Keratinocyte (primary cell): ENCODE data around the gene NUDT14. TPM values are rescaled to one million over a fixed set of nuclear protein-coding genes. Genes with fewer than 3 reads are reported as not detected.

ENCODE experiments used
- DNase-seq: peaks from one replicate; pipeline ENCODE4 v3.0.0-alpha.2; 2011; ENCODE audit warnings: low read depth, missing footprints, low spot score
- FAIRE-seq: peaks from 2 replicates; lab custom pipeline; 2011; peaks lifted over from hg19 to GRCh38; lab: Jason Lieb, UNC
- H2AFZ ChIP-seq: 2 replicates; pipeline ENCODE4 v1.6.0; 2012; ENCODE audit warnings: low read length, control low read depth, inconsistent platforms; ENCODE audit not compliant: control insufficient read depth
- H3K27ac ChIP-seq: 2 replicates; pipeline ENCODE4 v1.5.1; 2011; ENCODE audit warnings: low read length; ENCODE audit not compliant: control insufficient read depth, insufficient read depth
- H3K27me3 ChIP-seq: 3 replicates; pipeline ENCODE4 v1.6.0; 2011; ENCODE audit warnings: low read length; ENCODE audit not compliant: control insufficient read depth, insufficient read depth; ENCODE audit errors: extremely low read depth
- H3K36me3 ChIP-seq, 2 experiments: 2 replicates in 1 of 2; 3 replicates in 1 of 2; pipeline ENCODE4 v1.5.1; 2011; ENCODE audit warnings: low read length in 2 of 2, mild to moderate bottlenecking in 1 of 2; ENCODE audit not compliant: control insufficient read depth in 2 of 2, insufficient read depth in 2 of 2; ENCODE audit errors: extremely low read depth in 1 of 2
- H3K4me1 ChIP-seq: 3 replicates; pipeline ENCODE4 v1.5.1; 2011; ENCODE audit warnings: low read length; ENCODE audit not compliant: control insufficient read depth, insufficient read depth; ENCODE audit errors: extremely low read depth
- H3K4me2 ChIP-seq: 3 replicates; pipeline ENCODE4 v1.6.0; 2011; ENCODE audit warnings: low read depth, low read length; ENCODE audit not compliant: control insufficient read depth, insufficient read depth; ENCODE audit errors: extremely low read depth
- H3K4me3 ChIP-seq, 3 experiments: fragments of 200-600 bp in 1 of 3; sonication (generic) in 1 of 3; 2 replicates in 2 of 3; 3 replicates in 1 of 3; pipeline ENCODE4 v1.5.1; 2011 to 2016; ENCODE audit warnings: low read length in 3 of 3, mild to moderate bottlenecking in 3 of 3, control low read depth in 2 of 3, inconsistent platforms in 1 of 3, low read depth in 1 of 3, mixed read lengths in 1 of 3, mixed run types in 1 of 3, moderate library complexity in 1 of 3; ENCODE audit not compliant: control insufficient read depth in 2 of 3, insufficient read depth in 2 of 3; ENCODE audit errors: extremely low read depth in 1 of 3
- H3K79me2 ChIP-seq: 2 replicates; pipeline ENCODE4 v1.6.0; 2012; ENCODE audit warnings: low read length; ENCODE audit not compliant: control insufficient read depth, insufficient read depth
- H3K9ac ChIP-seq: 3 replicates; pipeline ENCODE4 v1.6.0; 2011; ENCODE audit warnings: low read length; ENCODE audit not compliant: control insufficient read depth, insufficient read depth; ENCODE audit errors: extremely low read depth
- H3K9me1 ChIP-seq: 3 replicates; pipeline ENCODE4 v1.6.0; 2011; ENCODE audit warnings: low read length; ENCODE audit not compliant: control insufficient read depth, insufficient read depth; ENCODE audit errors: extremely low read depth
- H3K9me3 ChIP-seq: 2 replicates; pipeline ENCODE4 v1.5.1; 2012; ENCODE audit warnings: low read depth, low read length; ENCODE audit not compliant: control insufficient read depth
- H4K20me1 ChIP-seq: 3 replicates; pipeline ENCODE4 v1.6.0; 2011; ENCODE audit warnings: low read length; ENCODE audit not compliant: control insufficient read depth, insufficient read depth; ENCODE audit errors: extremely low read depth
- EZH2 ChIP-seq: IDR thresholded peaks from one replicate; pipeline ENCODE4 v1.6.1; 2012; ENCODE audit warnings: inconsistent platforms, mild to moderate bottlenecking, low read length, moderate library complexity
- dilution Hi-C: fragments of 300-500 bp; cut with MboI; formaldehyde crosslinking; loops from one replicate; pipeline ENCODE4 v1.7.0; 2020; ENCODE audit warnings: low sequenced_read_pairs; ENCODE audit not compliant: extremely low pct_ligation_motif_present
- polyA plus RNA-seq, 5 experiments: library from polyadenylated mRNA; depleted of rRNA in 3 of 5; stranded (reverse) in 3 of 5; stranded (forward) in 1 of 5; unstranded in 1 of 5; fragments of >200 nt; gene quantifications; 1 replicate in 1 of 5; 2 replicates in 3 of 5; 3 replicates in 1 of 5; pipeline versions ENCODE4 v1.2.1 to v1.2.3, GENCODE V29; 2011 to 2012; ENCODE audit warnings: missing spikeins in 2 of 5, low read depth in 1 of 5, low replicate concordance in 1 of 5
- TF ChIP-seq, protein P1 (sequence below), 3 experiments: IDR thresholded peaks in 1 of 3; conservative IDR thresholded peaks in 1 of 3; optimal IDR thresholded peaks in 1 of 3; 2 replicates in 2 of 3; 3 replicates in 1 of 3; pipeline versions ENCODE3 to v1.5.1; 2011; ENCODE audit warnings: low read length in 3 of 3, mild to moderate bottlenecking in 3 of 3, moderate library complexity in 2 of 3, control low read depth in 1 of 3, inconsistent platforms in 1 of 3; ENCODE audit not compliant: insufficient read depth in 2 of 3; ENCODE audit errors: extremely low read depth in 1 of 3

Gene NUDT14
- polyA plus RNA-seq, 1 donor (not counting 4 experiments of a cell fraction or from before 2014, with no cell fraction given) = 15.6 TPM

DNA sequence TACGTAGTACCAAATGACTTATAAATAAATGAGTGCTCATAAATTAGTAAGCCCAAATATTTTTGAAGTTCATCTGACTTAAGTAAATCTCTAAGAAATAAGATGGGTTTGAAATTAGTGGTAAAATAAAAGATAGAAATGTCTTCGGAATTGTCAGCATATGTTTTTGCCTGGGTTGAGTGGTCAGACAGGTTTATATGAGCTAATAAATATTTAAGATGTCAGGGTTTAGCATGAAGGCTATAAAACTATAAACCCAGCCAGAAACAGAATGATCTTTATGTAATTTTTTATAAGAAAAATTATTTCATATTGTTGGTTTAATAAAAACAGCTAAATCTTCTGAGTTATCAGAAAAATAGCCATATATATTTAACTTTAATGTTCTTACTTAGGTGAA is 49.9 kb downstream of the NUDT14 start:
- Histone ChIP-seq H3K79me2 (no peaks in the 10 kb centered on the region), H4K20me1 (no peaks in the 10 kb centered on the region), H3K4me3 (no peak overlapping the region), H3K9ac (no peak overlapping the region), H3K9me3 (no peaks in the 10 kb centered on the region), H3K27me3 (peaks cover 10% of the 10 kb centered on the region), H3K36me3 (no peaks in the 10 kb centered on the region), H2AFZ (no peak overlapping the region), H3K4me1 (no peaks in the 10 kb centered on the region), H3K9me1 (no peaks in the 10 kb centered on the region), H3K4me2 (no peak overlapping the region), H3K27ac (no peak overlapping the region)
- no peak for DNase-seq
- dilution Hi-C loops = no loop called here
- no peak for FAIRE-seq
- TF ChIP-seq, protein P1, sequence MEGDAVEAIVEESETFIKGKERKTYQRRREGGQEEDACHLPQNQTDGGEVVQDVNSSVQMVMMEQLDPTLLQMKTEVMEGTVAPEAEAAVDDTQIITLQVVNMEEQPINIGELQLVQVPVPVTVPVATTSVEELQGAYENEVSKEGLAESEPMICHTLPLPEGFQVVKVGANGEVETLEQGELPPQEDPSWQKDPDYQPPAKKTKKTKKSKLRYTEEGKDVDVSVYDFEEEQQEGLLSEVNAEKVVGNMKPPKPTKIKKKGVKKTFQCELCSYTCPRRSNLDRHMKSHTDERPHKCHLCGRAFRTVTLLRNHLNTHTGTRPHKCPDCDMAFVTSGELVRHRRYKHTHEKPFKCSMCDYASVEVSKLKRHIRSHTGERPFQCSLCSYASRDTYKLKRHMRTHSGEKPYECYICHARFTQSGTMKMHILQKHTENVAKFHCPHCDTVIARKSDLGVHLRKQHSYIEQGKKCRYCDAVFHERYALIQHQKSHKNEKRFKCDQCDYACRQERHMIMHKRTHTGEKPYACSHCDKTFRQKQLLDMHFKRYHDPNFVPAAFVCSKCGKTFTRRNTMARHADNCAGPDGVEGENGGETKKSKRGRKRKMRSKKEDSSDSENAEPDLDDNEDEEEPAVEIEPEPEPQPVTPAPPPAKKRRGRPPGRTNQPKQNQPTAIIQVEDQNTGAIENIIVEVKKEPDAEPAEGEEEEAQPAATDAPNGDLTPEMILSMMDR (optimal IDR thresholded peaks at IDR 0.05 in 1 of 3, IDR thresholded peaks at IDR 0.05 in 1 of 3, conservative IDR thresholded peaks at IDR 0.05 in 1 of 3; ENCODE audit: extremely low read depth in 1 of 3, insufficient read depth in 2 of 3, low read length in 3 of 3) = no peak
- TF ChIP-seq EZH2 = no peak

DNA sequence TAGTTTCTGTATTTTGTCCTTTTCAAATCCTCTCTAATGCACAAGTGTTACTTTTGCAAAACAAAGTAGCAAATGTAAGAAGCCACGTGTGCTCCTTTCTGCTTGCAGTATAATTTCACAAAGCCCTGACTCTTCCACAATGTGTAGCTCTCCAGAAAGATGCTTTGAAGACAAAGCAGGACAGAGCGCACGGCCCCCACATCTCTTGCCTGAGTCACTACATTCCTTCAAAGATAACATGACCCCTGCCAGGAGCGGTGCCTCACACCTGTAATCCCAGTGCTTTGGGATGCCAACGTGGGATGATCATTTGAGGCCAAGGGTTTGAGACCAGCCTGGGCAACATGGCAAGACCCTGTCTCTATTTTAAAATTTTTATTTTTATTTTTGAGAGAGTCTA is 53.1 kb downstream of the NUDT14 start:
- dilution Hi-C loops = no loop called here
- Histone ChIP-seq H3K27me3 (peaks cover 38% of the 10 kb centered on the region), H2AFZ (no peak overlapping the region), H3K9me1 (no peaks in the 10 kb centered on the region), H3K4me3 (no peak overlapping the region), H3K9ac (no peak overlapping the region), H3K36me3 (no peaks in the 10 kb centered on the region), H3K27ac (no peak overlapping the region), H3K4me1 (no peaks in the 10 kb centered on the region), H3K4me2 (no peak overlapping the region), H3K79me2 (no peaks in the 10 kb centered on the region), H4K20me1 (no peaks in the 10 kb centered on the region), H3K9me3 (no peaks in the 10 kb centered on the region)
- DNase-seq (no peak), FAIRE-seq (no peak)
- no peak for TF ChIP-seq EZH2
- TF ChIP-seq, protein P1 (optimal IDR thresholded peaks at IDR 0.05 in 1 of 3, IDR thresholded peaks at IDR 0.05 in 1 of 3, conservative IDR thresholded peaks at IDR 0.05 in 1 of 3; ENCODE audit: extremely low read depth in 1 of 3, insufficient read depth in 2 of 3, low read length in 3 of 3) = no peak
